ENCODE data around the gene CPLX1.

DNA sequence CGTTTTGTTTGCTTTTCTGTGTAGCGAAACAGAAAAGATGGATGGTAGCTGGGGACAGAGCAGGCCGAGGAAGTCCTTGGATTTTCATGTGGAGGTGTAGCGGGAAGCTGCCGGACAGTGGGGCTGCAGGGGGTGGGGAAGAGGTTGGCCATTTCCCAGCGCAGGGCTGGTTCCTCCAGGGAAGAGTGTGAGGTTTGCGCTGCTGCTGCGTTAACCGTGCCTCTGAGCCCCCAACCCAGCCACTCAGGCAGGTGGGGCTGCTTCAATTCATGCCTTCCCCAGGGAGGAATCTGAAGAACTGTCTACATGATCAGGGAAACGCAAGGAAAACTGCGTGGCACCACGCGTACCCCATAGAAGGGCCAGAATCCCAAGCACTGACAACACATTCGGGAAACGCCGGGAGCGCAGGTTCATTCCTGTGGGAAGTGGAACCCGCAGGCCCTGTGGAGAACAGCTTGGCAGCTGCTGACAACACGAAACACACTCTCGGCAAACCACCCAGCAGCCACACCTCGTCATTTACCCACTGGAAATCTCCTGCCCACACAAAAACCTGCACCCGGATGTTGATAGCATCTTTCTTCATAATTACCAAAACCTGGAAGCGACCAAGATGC is 62.6 kb downstream of the CPLX1 start:
- TF ChIP-seq FOXM1 (IDR thresholded peaks at IDR 0.05; ENCODE audit: borderline replicate concordance, low read depth) (no peak), RAD21 (IDR thresholded peaks at IDR 0.05; ENCODE audit: low read depth) (no peak), EP300 (IDR thresholded peaks at IDR 0.05; ENCODE audit: borderline replicate concordance) (no peak), EGR1 (IDR thresholded peaks at IDR 0.05) (no peak), CREB1 (IDR thresholded peaks at IDR 0.05; ENCODE audit: low read depth) (no peak), YY1 (IDR thresholded peaks at IDR 0.05; ENCODE audit: low read depth) (no peak), TEAD4 (IDR thresholded peaks at IDR 0.05) (no peak), TAF1 (IDR thresholded peaks at IDR 0.05; ENCODE audit: low read depth) (no peak), CEBPB (IDR thresholded peaks at IDR 0.05) (no peak), TCF12 (IDR thresholded peaks at IDR 0.05; ENCODE audit: low read depth) (no peak)
- TF ChIP-seq, protein P1, sequence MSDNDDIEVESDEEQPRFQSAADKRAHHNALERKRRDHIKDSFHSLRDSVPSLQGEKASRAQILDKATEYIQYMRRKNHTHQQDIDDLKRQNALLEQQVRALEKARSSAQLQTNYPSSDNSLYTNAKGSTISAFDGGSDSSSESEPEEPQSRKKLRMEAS (IDR thresholded peaks at IDR 0.05) = no peak
- TF ChIP-seq, protein P2, sequence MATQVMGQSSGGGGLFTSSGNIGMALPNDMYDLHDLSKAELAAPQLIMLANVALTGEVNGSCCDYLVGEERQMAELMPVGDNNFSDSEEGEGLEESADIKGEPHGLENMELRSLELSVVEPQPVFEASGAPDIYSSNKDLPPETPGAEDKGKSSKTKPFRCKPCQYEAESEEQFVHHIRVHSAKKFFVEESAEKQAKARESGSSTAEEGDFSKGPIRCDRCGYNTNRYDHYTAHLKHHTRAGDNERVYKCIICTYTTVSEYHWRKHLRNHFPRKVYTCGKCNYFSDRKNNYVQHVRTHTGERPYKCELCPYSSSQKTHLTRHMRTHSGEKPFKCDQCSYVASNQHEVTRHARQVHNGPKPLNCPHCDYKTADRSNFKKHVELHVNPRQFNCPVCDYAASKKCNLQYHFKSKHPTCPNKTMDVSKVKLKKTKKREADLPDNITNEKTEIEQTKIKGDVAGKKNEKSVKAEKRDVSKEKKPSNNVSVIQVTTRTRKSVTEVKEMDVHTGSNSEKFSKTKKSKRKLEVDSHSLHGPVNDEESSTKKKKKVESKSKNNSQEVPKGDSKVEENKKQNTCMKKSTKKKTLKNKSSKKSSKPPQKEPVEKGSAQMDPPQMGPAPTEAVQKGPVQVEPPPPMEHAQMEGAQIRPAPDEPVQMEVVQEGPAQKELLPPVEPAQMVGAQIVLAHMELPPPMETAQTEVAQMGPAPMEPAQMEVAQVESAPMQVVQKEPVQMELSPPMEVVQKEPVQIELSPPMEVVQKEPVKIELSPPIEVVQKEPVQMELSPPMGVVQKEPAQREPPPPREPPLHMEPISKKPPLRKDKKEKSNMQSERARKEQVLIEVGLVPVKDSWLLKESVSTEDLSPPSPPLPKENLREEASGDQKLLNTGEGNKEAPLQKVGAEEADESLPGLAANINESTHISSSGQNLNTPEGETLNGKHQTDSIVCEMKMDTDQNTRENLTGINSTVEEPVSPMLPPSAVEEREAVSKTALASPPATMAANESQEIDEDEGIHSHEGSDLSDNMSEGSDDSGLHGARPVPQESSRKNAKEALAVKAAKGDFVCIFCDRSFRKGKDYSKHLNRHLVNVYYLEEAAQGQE (IDR thresholded peaks at IDR 0.05; ENCODE audit: low read depth) = no peak
- TF ChIP-seq, protein P3, sequence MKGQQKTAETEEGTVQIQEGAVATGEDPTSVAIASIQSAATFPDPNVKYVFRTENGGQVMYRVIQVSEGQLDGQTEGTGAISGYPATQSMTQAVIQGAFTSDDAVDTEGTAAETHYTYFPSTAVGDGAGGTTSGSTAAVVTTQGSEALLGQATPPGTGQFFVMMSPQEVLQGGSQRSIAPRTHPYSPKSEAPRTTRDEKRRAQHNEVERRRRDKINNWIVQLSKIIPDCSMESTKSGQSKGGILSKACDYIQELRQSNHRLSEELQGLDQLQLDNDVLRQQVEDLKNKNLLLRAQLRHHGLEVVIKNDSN (IDR thresholded peaks at IDR 0.05) = no peak

All from Ishikawa (cell line).